OCI-LY3 (cell line): ENCODE measurements around the gene RALY.
"Not testable (repeated sequence)": the region's sequence is repeated elsewhere in the genome, so short reads cannot be mapped to it uniquely, and the experiment has no call there.

Source experiments
- H2AFZ ChIP-seq: fragments of 200-600, 300-600 bp; shearing (Covaris generic); 2 replicates; pipeline ENCODE4 v1.6.0; 2014; ENCODE audit warnings: antibody characterized with exemption, low read depth, low read length
- H3K27ac ChIP-seq: fragments of 200-600, 300-600 bp; sonication (generic); 2 replicates; pipeline ENCODE4 v1.5.1; 2014; ENCODE audit warnings: mild to moderate bottlenecking, low read length, moderate library complexity, mixed read lengths
- H3K27me3 ChIP-seq: fragments of 200-600, 300-600 bp; sonication (generic); 2 replicates; pipeline ENCODE4 v1.6.1; 2014; ENCODE audit warnings: low read depth, low read length, mixed read lengths
- H3K36me3 ChIP-seq: fragments of 200-600, 300-600 bp; sonication (generic); replicated peaks from 2 replicates; pipeline ENCODE3; 2014; ENCODE audit warnings: low read depth, low read length, mixed read lengths
- H3K4me1 ChIP-seq: fragments of 300-600, 200-600 bp; sonication (generic); 2 replicates; pipeline ENCODE4 v1.6.1; 2014; ENCODE audit warnings: low read length, mixed read lengths
- H3K4me2 ChIP-seq: fragments of 200-600, 300-600 bp; sonication (generic); 2 replicates; pipeline ENCODE4 v1.6.1; 2014; ENCODE audit warnings: low read length, mixed read lengths
- H3K4me3 ChIP-seq: fragments of 300-600, 200-600 bp; sonication (generic); 2 replicates; pipeline ENCODE4 v1.5.1; 2014; ENCODE audit warnings: antibody characterized with exemption, mild to moderate bottlenecking, low read length, moderate library complexity
- H3K79me2 ChIP-seq: fragments of 300-600, 200-600 bp; shearing (Covaris generic); 2 replicates; pipeline ENCODE4 v1.6.1; 2014; ENCODE audit warnings: mild to moderate bottlenecking, low read length, mixed read lengths
- H3K9ac ChIP-seq: fragments of 300-600, 200-600 bp; shearing (Covaris generic); 2 replicates; pipeline ENCODE4 v1.6.0; 2014; ENCODE audit warnings: mild to moderate bottlenecking, low read length, moderate library complexity
- H3K9me3 ChIP-seq: fragments of 200-600, 300-600 bp; shearing (Covaris generic); 2 replicates; pipeline ENCODE4 v1.6.1; 2014; ENCODE audit warnings: low read length, mixed read lengths; ENCODE audit not compliant: insufficient read depth
- H4K20me1 ChIP-seq: fragments of 200-600, 300-600 bp; sonication (generic); 2 replicates; pipeline ENCODE4 v1.6.1; 2016; ENCODE audit warnings: low read length, mixed read lengths; ENCODE audit not compliant: insufficient read depth
- EZH2phosphoT487 ChIP-seq: fragments of 200-600 bp; shearing (Covaris generic); IDR thresholded peaks from 2 replicates; pipeline ENCODE4 v1.6.1; 2018; ENCODE audit warnings: antibody characterized with exemption, mixed run types, low read depth
- TF ChIP-seq, protein P1 (sequence below): fragments of 200-600, 300-600 bp; sonication (generic); IDR thresholded peaks from 2 replicates; pipeline ENCODE4 v1.5.1; 2014; ENCODE audit warnings: antibody characterized with exemption, low read length, low read depth

The RALY gene

DNA sequence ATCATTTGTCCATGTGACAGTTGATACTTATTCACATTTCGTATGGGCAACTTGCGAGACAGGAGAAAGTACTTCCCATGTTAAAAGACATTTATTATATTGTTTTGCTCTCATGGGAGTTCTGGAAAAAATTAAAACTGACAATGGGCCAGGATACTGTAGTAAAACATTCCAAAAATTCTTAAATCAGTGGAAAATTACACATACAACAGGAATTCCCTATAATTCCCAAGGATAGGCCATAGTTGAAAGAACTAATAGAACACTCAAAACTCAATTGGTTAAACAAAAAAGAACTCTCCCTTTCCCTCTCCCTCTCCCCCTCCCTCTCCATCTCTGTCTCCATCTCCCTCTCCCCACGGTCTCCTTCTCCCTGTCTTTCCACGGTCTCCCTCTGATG is 137.8 kb downstream of the RALY start:
- Histone ChIP-seq H3K27ac (no peak overlapping the region), H3K4me1 (peaks cover 18% of the 10 kb centered on the region), H3K9me3 (no peaks in the 10 kb centered on the region), H3K4me3 (no peak overlapping the region), H3K79me2 (no peaks in the 10 kb centered on the region), H4K20me1 (no peaks in the 10 kb centered on the region), H3K27me3 (peaks cover 11% of the 10 kb centered on the region), H3K4me2 (no peak overlapping the region), H3K9ac (no peak overlapping the region), H3K36me3 (no peaks in the 10 kb centered on the region), H2AFZ (no peak overlapping the region)
- no peak for TF ChIP-seq EZH2phosphoT487
- TF ChIP-seq, protein P1, sequence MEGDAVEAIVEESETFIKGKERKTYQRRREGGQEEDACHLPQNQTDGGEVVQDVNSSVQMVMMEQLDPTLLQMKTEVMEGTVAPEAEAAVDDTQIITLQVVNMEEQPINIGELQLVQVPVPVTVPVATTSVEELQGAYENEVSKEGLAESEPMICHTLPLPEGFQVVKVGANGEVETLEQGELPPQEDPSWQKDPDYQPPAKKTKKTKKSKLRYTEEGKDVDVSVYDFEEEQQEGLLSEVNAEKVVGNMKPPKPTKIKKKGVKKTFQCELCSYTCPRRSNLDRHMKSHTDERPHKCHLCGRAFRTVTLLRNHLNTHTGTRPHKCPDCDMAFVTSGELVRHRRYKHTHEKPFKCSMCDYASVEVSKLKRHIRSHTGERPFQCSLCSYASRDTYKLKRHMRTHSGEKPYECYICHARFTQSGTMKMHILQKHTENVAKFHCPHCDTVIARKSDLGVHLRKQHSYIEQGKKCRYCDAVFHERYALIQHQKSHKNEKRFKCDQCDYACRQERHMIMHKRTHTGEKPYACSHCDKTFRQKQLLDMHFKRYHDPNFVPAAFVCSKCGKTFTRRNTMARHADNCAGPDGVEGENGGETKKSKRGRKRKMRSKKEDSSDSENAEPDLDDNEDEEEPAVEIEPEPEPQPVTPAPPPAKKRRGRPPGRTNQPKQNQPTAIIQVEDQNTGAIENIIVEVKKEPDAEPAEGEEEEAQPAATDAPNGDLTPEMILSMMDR = no peak

DNA sequence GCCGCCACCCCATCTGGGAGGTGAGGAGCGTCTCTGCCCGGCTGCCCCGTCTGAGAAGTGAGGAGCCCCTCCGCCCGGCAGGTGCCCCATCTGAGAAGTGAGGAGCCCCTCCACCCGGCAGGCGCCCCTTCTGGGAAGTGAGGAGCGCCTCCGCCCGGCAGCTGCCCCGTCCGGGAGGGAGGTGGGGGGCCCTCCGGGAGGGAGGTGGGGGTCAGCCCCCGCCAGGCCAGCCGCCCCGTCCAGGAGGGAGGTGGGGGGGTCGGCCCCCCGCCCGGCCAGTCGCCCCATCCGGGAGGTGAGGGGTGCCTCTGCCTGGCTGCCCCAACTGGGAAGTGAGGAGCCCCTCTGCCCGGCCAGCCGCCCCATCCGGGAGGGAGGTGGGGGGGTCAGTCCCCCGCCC is 138.8 kb downstream of the RALY start:
- not testable (repeated sequence) for H4K20me1 ChIP-seq, H2AFZ ChIP-seq, H3K4me2 ChIP-seq, H3K79me2 ChIP-seq, H3K27ac ChIP-seq, H3K4me3 ChIP-seq, H3K9me3 ChIP-seq, H3K9ac ChIP-seq, H3K36me3 ChIP-seq
- H3K4me1 ChIP-seq = peaks cover 18% of the 10 kb centered on the region
- H3K27me3 ChIP-seq = peaks cover 11% of the 10 kb centered on the region

DNA sequence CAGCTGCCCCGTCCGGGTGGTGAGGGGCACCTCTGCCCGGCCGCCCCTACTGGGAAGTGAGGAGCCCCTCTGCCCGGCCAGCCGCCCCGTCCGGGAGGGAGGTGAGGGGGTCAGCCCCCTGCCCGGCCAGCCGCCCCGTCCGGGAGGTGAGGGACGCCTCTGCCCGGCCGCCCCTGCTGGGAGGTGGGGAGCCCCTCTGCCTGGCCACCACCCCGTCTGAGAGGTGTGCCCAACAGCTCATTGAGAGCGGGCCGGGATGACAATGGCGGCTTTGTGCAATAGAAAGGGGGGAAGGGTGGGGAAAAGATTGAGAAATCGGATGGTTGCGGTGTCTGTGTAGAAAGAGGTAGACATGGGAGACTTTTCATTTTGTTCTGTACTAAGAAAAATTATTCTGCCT is 139.2 kb downstream of the RALY start:
- not testable (repeated sequence) for H3K4me3 ChIP-seq, H2AFZ ChIP-seq, H4K20me1 ChIP-seq, H3K36me3 ChIP-seq, H3K9me3 ChIP-seq, H3K4me2 ChIP-seq, H3K27ac ChIP-seq, H3K79me2 ChIP-seq, H3K9ac ChIP-seq
- Histone ChIP-seq H3K27me3 (peaks cover 11% of the 10 kb centered on the region), H3K4me1 (peaks cover 18% of the 10 kb centered on the region)

DNA sequence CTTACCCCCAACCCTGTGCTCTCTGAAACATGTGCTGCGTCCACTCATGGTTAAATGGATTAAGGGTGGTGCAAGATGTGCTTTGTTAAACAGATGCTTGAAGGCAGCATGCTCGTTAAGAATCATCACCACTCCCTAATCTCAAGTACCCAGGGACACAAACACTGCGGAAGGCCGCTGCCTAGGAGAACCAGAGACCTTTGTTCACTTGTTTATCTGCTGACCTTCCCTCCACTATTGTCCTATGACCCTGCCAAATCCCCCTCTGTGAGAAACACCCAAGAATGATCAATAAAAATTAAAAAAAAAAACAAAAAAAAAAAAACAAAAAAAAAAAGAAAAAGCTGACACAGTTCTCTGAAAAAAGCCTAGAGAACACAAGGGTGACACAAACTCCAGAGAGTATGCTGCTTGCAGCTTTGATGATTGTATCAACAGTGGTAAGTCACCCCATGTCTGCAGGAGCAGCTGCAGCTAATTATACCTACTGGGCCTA is 139.7 kb downstream of the RALY start:
- H3K9me3 ChIP-seq, H3K27ac ChIP-seq, H3K9ac ChIP-seq, H3K36me3 ChIP-seq, H3K27me3 ChIP-seq, H3K79me2 ChIP-seq, H3K4me2 ChIP-seq, H2AFZ ChIP-seq, H3K4me3 ChIP-seq, H4K20me1 ChIP-seq: not testable (repeated sequence)
- peaks cover 16% of the 10 kb centered on the region for H3K4me1 ChIP-seq
